Epithelial cell of proximal tubule (primary cell): ENCODE measurements around the gene TACC2. TPM values are rescaled to one million over a fixed set of nuclear protein-coding genes. Genes with fewer than 3 reads are reported as not detected.

Source experiments
- DNase-seq: peaks from one replicate; pipeline ENCODE4 v3.0.0-alpha.2; 2011; ENCODE audit warnings: low read depth
- H3K4me3 ChIP-seq: 2 replicates; pipeline ENCODE4 v1.5.1; 2011; ENCODE audit warnings: low read depth, mild to moderate bottlenecking, low read length
- CTCF ChIP-seq: conservative IDR thresholded peaks from 2 replicates; pipeline ENCODE4 v1.5.1; 2012; ENCODE audit warnings: low read depth, mild to moderate bottlenecking, low read length
- total RNA-seq: library from RNA; depleted of rRNA; stranded (reverse); fragments of >200 nt; gene quantifications from 2 replicates; pipeline ENCODE4 v1.2.3, GENCODE V29; 2015

Gene TACC2
- total RNA-seq, 1 donor from 2014 or later, result 23.9 TPM

DNA sequence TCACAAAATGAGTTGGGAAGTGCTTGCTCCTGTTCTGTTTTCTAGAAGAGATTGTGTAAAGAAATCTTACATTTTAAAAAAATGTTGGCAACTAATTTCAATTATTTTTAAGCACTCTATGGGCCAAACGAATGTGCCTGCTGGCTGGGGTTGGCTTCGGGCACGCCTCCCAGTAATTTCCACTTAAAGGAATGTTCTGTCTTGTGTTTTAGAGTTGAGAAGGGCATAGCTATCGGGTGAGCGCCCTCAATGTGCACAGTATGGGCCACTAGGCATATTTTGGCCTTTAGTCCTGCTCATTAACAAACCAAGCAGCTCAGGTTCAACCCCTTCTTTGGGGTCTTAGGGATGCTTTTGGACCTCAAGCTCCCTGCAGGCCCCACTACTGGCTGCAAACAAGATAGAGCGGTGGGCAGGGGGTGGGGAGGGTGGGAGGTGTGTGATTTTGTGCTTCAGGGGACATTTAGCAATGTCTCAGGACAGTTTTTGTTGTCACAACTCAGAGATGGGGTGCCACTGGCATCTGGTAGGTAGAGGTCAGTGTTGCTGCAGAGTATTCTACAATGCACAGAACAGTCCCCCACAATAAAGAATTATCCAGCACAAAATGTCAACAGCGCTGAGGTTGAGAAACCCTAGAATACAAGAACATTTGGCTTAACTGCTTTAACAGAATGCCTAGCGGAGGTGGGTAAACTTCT, 40.7 kb downstream of the TACC2 start:
- no peak overlapping the region for H3K4me3 ChIP-seq
- TF ChIP-seq CTCF, result peak; percentile 33
- DNase-seq, result no peak

GRCh38 chr10:122030200-122030552, 41.2 kb downstream of the TACC2 start:
- H3K4me3 ChIP-seq, result no peak overlapping the region
- TF ChIP-seq CTCF, result no peak
- DNase-seq, result no peak

GRCh38 chr10:122033224-122033926, 44.4 kb downstream of the TACC2 start:
- DNase-seq, result no peak
- no peak overlapping the region for H3K4me3 ChIP-seq
- TF ChIP-seq CTCF, result no peak

GRCh38 chr10:122034149-122034756, 45.3 kb downstream of the TACC2 start:
- peak; percentile 62 for DNase-seq
- H3K4me3 ChIP-seq, result no peak overlapping the region
- no peak for TF ChIP-seq CTCF

DNA sequence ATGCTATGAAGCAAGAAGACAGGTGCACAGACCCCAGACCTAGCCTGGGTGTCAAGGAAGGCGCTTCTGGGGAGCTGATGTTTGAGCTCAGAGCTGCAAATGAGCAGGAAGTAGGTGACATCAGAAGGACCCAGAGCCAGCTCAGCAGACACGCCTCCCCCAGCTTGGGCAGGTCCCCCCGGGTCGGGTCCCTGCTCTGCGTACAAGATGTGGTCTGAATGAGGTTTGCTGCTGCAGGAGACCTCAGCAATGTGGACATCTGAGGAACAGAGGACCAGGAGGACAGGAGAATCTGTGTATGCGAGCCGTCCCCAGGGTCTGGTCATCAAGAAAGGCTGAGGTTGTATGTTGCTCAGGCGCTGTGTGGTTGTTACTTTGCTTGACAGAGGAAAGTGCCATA, 51.8 kb downstream of the TACC2 start:
- DNase-seq, result no peak
- no peak for TF ChIP-seq CTCF
- H3K4me3 ChIP-seq, result no peak overlapping the region

DNA sequence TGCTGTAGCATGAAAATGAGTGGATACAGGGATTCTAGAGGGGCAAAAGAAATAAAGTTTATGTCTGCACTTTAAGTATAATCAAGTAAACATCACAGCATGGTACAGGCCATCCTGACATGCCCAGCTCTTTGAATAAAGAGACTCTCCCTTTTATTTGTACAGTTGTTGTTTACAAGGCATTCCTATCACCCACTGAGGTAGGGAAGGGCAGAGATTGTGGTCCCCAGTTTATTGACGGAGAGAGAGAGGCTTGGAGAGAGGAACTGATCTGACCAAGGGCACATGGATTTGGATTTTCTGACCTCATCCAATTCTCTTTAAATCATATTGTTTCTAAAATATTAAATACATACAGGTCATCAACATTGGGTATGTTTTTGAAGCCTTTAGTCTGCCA, 53.9 kb downstream of the TACC2 start:
- no peak overlapping the region for H3K4me3 ChIP-seq
- TF ChIP-seq CTCF, result no peak
- no peak for DNase-seq
